Upper lobe of left lung (tissue), 6 donors: ENCODE data around the gene P4HTM. TPM values are rescaled to one million over a fixed set of nuclear protein-coding genes. Genes with fewer than 3 reads are reported as not detected.
A peak's percentile ranks its signal among the peaks of the same experiment; 100 is the strongest.

ENCODE experiments used
- ATAC-seq, 2 donors: fragments of 200-7000 bp; cut with Tn5 transposase; one replicate each; pipeline ENCODE4 v1.9.1; 2022; ENCODE audit warnings: mild to moderate bottlenecking in 2 of 2, moderate library complexity in 2 of 2; ENCODE audit not compliant: low FRiP score in 2 of 2
- DNase-seq, 2 donors: peaks; one replicate each; pipeline ENCODE4 v3.0.0-alpha.2; 2019 to 2020
- H3K27ac ChIP-seq, 4 donors: fragments of 200-600 bp; sonication (generic); one replicate each; pipeline ENCODE4 v1.5.1; 2016 to 2019
- H3K27me3 ChIP-seq, 4 donors: fragments of 200-600 bp; sonication (generic); one replicate each; pipeline ENCODE4 v1.5.1; 2017 to 2019
- H3K36me3 ChIP-seq, 4 donors: fragments of 200-600 bp; sonication (generic); one replicate each; pipeline ENCODE4 v1.5.1; 2016 to 2019
- H3K4me1 ChIP-seq, 4 donors: fragments of 200-600 bp; sonication (generic); one replicate each; pipeline ENCODE4 v1.5.1; 2018 to 2019
- H3K4me3 ChIP-seq, 4 donors: fragments of 200-600 bp; sonication (generic); one replicate each; pipeline ENCODE4 v1.5.1; 2017 to 2019; ENCODE audit warnings: mild to moderate bottlenecking in 2 of 4, moderate library complexity in 1 of 4
- H3K9me3 ChIP-seq, 4 donors: fragments of 200-600 bp; sonication (generic); one replicate each; pipeline ENCODE4 v1.5.1; 2018 to 2019
- EP300 ChIP-seq, 4 donors: sonication (generic); formaldehyde crosslinking; IDR thresholded peaks; one replicate each; pipeline ENCODE4 v1.5.1; 2017; ENCODE audit warnings: antibody characterized with exemption in 4 of 4, control low read depth in 2 of 4
- POLR2A ChIP-seq, 4 donors: fragments of 450-650 bp; IDR thresholded peaks; one replicate each; pipeline ENCODE4 v1.5.1; 2016 to 2017; ENCODE audit warnings: antibody characterized with exemption in 4 of 4, mild to moderate bottlenecking in 2 of 4
- POLR2AphosphoS5 ChIP-seq, 2 donors: sonication (generic); formaldehyde crosslinking; IDR thresholded peaks; one replicate each; pipeline ENCODE4 v1.5.1; 2017; ENCODE audit warnings: antibody characterized with exemption in 2 of 2
- WGBS, 2 donors: methylation state at CpG; one replicate each; pipeline ENCODE4 v1.1.5; 2017 to 2018; 5-methylcytosine and 5-hydroxymethylcytosine counted together
- total RNA-seq, 6 donors: library from RNA; depleted of rRNA in 4 of 6; stranded (reverse); fragments of >200 nt in 4 of 6; gene quantifications; one replicate each; pipeline versions ENCODE4 v1.1.0 to v1.2.1, GENCODE V29; 2016 to 2021
- TF ChIP-seq, protein P1 (sequence below), 6 experiments: fragments of 450-650 bp in 4 of 6; fragments of 200-600 bp in 2 of 6; sonication (generic) in 2 of 6; IDR thresholded peaks; one replicate each; pipeline ENCODE4 v1.5.1; 2016 to 2019; ENCODE audit warnings: antibody characterized with exemption in 6 of 6
- donor health status: DM: no; HTN: no; CAD: no; lungs with moderate emphysema.
- donor health status: DM: no; HTN: yes; CAD: no; lungs with severe emphysema.

P4HTM gene
- total RNA-seq, 6 donors from 2014 or later: 44.2 to 184 (median 69.9) TPM

DNA sequence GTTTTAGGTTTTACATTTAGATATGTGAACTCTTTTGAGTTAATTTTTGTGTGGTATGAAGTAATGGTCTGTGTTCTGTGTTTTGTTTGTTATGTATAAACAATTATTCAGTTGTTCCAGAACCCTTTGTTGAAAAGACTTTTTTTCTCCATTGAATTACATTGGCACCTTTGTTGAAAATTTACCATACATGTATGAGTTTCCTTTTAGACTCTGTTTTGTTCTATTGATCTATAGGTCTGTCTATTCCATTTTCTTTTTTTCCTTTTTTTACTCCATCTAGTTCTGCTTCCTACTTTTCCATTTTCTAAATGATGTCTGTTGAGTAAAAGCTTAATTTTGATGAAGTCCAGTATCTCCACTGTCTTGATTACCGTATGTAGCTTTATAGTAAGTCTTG lies 40.0 kb upstream of the P4HTM start:
- H3K36me3 ChIP-seq: peaks cover 0 to 23% (median 12%) of the 10 kb centered on the region in 4 donors
- 97% methylated on average over 1 of the region's 1 CpG for WGBS, 2 donors
- no peak for ATAC-seq

DNA sequence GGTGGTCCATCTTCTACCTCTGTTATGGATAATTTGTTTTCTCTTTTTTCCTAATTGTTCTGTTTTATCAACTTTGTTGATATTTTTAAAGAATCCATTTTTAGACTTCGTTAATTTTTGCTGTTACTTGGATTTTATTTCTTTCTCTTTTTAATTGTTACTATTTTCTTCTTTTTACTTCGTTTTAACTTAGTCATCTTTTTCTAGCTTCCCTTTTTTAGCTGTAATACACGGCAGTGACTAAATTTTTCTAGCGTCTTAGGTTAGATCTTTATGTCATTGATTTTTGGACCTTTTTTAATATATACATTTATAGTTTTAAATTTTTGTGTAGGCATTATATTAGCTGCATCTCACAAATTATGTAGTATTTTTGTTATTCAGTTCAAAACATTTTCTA lies 38.3 kb upstream of the P4HTM start:
- no peaks in the 10 kb centered on the region for H3K9me3 ChIP-seq
- H3K27me3 ChIP-seq: no peaks in the 10 kb centered on the region
- ATAC-seq: no peak
- no peak overlapping the region for H3K4me3 ChIP-seq
- peaks cover 0 to 9% (median 0%) of the 10 kb centered on the region in 4 donors for H3K4me1 ChIP-seq
- H3K36me3 ChIP-seq: peaks cover 0 to 12% (median 9%) of the 10 kb centered on the region in 4 donors
- TF ChIP-seq POLR2A (IDR thresholded peaks at IDR 0.05) (no peak), POLR2AphosphoS5 (IDR thresholded peaks at IDR 0.05) (no peak), EP300 (IDR thresholded peaks at IDR 0.05) (no peak)
- TF ChIP-seq, protein P1, sequence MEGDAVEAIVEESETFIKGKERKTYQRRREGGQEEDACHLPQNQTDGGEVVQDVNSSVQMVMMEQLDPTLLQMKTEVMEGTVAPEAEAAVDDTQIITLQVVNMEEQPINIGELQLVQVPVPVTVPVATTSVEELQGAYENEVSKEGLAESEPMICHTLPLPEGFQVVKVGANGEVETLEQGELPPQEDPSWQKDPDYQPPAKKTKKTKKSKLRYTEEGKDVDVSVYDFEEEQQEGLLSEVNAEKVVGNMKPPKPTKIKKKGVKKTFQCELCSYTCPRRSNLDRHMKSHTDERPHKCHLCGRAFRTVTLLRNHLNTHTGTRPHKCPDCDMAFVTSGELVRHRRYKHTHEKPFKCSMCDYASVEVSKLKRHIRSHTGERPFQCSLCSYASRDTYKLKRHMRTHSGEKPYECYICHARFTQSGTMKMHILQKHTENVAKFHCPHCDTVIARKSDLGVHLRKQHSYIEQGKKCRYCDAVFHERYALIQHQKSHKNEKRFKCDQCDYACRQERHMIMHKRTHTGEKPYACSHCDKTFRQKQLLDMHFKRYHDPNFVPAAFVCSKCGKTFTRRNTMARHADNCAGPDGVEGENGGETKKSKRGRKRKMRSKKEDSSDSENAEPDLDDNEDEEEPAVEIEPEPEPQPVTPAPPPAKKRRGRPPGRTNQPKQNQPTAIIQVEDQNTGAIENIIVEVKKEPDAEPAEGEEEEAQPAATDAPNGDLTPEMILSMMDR (IDR thresholded peaks at IDR 0.05): no peak
- DNase-seq: no peak
- no peak overlapping the region for H3K27ac ChIP-seq
- 79% methylated on average over 4 of the region's 4 CpGs for whole genome bisulfite sequencing, 2 donors

More for the DNA sequence above, 40.0 kb upstream of the P4HTM start:
- DNase-seq: no peak
- Histone ChIP-seq H3K27me3 (no peaks in the 10 kb centered on the region), H3K4me3 (no peak overlapping the region), H3K27ac (no peak overlapping the region), H3K9me3 (no peaks in the 10 kb centered on the region), H3K4me1 (peaks cover 0 to 9% (median 0%) of the 10 kb centered on the region in 4 donors)
- TF ChIP-seq POLR2A (IDR thresholded peaks at IDR 0.05): no peak
- TF ChIP-seq POLR2AphosphoS5 (IDR thresholded peaks at IDR 0.05): no peak
- TF ChIP-seq, protein P1 (IDR thresholded peaks at IDR 0.05): no peak
- TF ChIP-seq EP300 (IDR thresholded peaks at IDR 0.05): no peak

- DNase-seq: peak in 1 of 2 donors; percentile 34
- Histone ChIP-seq H3K4me1 (peaks cover 0 to 9% (median 0%) of the 10 kb centered on the region in 4 donors), H3K27me3 (no peaks in the 10 kb centered on the region), H3K36me3 (peaks cover 0 to 16% (median 10%) of the 10 kb centered on the region in 4 donors), H3K27ac (no peak overlapping the region), H3K4me3 (no peak overlapping the region), H3K9me3 (no peaks in the 10 kb centered on the region)
- TF ChIP-seq, protein P1 (IDR thresholded peaks at IDR 0.05): peak in 2 of 6 experiments; percentile 29 to 32
- no peak for TF ChIP-seq POLR2A (IDR thresholded peaks at IDR 0.05)
- ATAC-seq: no peak
- 82 to 86% methylated on average over 8 of the region's 8 CpGs for WGBS, 2 donors
Measured at GRCh38 chr3:48952510-48953118, 37.4 kb upstream of the P4HTM start.

GRCh38 chr3:48957006-48957705 lies 32.9 kb upstream of the P4HTM start:
- DNase-seq (no peak), ATAC-seq (no peak)
- H3K4me1 ChIP-seq: no peaks in the 10 kb centered on the region
- no peak overlapping the region for H3K27ac ChIP-seq
- WGBS, 2 donors: 96 to 100% methylated on average over 2 of the region's 2 CpGs
- no peak for TF ChIP-seq POLR2AphosphoS5 (IDR thresholded peaks at IDR 0.05)
- no peak for TF ChIP-seq EP300 (IDR thresholded peaks at IDR 0.05)
- TF ChIP-seq, protein P1 (IDR thresholded peaks at IDR 0.05): no peak
- no peak for TF ChIP-seq POLR2A (IDR thresholded peaks at IDR 0.05)
- H3K9me3 ChIP-seq: no peaks in the 10 kb centered on the region
- peaks cover 9 to 35% (median 22%) of the 10 kb centered on the region in 4 donors for H3K36me3 ChIP-seq
- no peak overlapping the region for H3K4me3 ChIP-seq
- no peaks in the 10 kb centered on the region for H3K27me3 ChIP-seq
